Spleen (tissue), 11 donors: ENCODE data around the gene TMEM37. TPM values are rescaled to one million over a fixed set of nuclear protein-coding genes. Genes with fewer than 3 reads are reported as not detected.
"Not testable (repeated sequence)": the region's sequence is repeated elsewhere in the genome, so short reads cannot be mapped to it uniquely, and the experiment has no call there.

Source experiments
- DNase-seq: peaks from one replicate; pipeline ENCODE4 v3.0.0-alpha.2; 2020
- H3K27ac ChIP-seq, 8 donors: fragments of 200-600 bp; sonication (generic) in 7 of 8; 1 replicate in 4 of 8; 2 replicates in 4 of 8; pipeline versions ENCODE4 v1.5.0 to v1.8.0; 2016 to 2021; ENCODE audit warnings: inconsistent platforms in 4 of 8, mild to moderate bottlenecking in 4 of 8, moderate library complexity in 1 of 8
- H3K27me3 ChIP-seq, 7 donors: fragments of 200-600 bp; sonication (generic) in 6 of 7; replicated peaks in 1 of 7; 1 replicate in 4 of 7; 2 replicates in 3 of 7; pipeline versions ENCODE4 v1.5.0 to v1.8.0; 2016 to 2021; ENCODE audit warnings: inconsistent platforms in 3 of 7, mild to moderate bottlenecking in 1 of 7
- H3K36me3 ChIP-seq, 6 donors: fragments of 200-600 bp; sonication (generic) in 5 of 6; 1 replicate in 4 of 6; 2 replicates in 2 of 6; pipeline versions ENCODE4 v1.5.0 to v1.8.0; 2016 to 2021; ENCODE audit warnings: inconsistent platforms in 2 of 6
- H3K4me1 ChIP-seq, 6 donors: fragments of 200-600 bp; sonication (generic) in 5 of 6; 1 replicate in 3 of 6; 2 replicates in 3 of 6; pipeline versions ENCODE4 v1.5.0 to v1.8.0; 2016 to 2021; ENCODE audit warnings: inconsistent platforms in 3 of 6
- H3K4me3 ChIP-seq, 8 donors: fragments of 200-600 bp; sonication (generic) in 7 of 8; 1 replicate in 4 of 8; 2 replicates in 4 of 8; pipeline versions ENCODE4 v1.5.0 to v1.8.0; 2016 to 2021; ENCODE audit warnings: inconsistent platforms in 4 of 8, mild to moderate bottlenecking in 4 of 8, moderate library complexity in 2 of 8
- H3K9me3 ChIP-seq, 8 donors: fragments of 200-600 bp; sonication (generic) in 7 of 8; 1 replicate in 4 of 8; 2 replicates in 4 of 8; pipeline versions ENCODE4 v1.5.0 to v1.8.0; 2016 to 2021; ENCODE audit warnings: inconsistent platforms in 4 of 8
- POLR2A ChIP-seq, 3 donors: fragments of 450-650 bp; IDR thresholded peaks; one replicate each; pipeline ENCODE4 v1.5.1; 2017; ENCODE audit warnings: antibody characterized with exemption in 3 of 3, mild to moderate bottlenecking in 1 of 3
- POLR2AphosphoS5 ChIP-seq, 3 donors: sonication (generic); formaldehyde crosslinking; IDR thresholded peaks; one replicate each; pipeline ENCODE4 v1.5.1; 2017; ENCODE audit warnings: antibody characterized with exemption in 3 of 3
- WGBS, 5 donors: extraction: QIAGEN DNeasy Blood & Tissue Kit in 3 of 5; methylation state at CpG; one replicate each; pipeline versions ENCODE4 v1.1.5 to v1.1.7; 2013 to 2018; 5-methylcytosine and 5-hydroxymethylcytosine counted together
- intact Hi-C: fragments of 100-400 bp; cut with DNase I; formaldehyde crosslinking; loops from one replicate; pipeline ENCODE4 v1.15.0; 2023; ENCODE audit warnings: low total_unique reads
- polyA plus RNA-seq, 3 donors: library from polyadenylated mRNA; stranded (reverse); fragments of 200-250 nt; gene quantifications; one replicate each; pipeline ENCODE4 v1.2.1, GENCODE V29; 2013
- total RNA-seq, 7 donors: library from RNA; depleted of rRNA in 3 of 7; stranded (reverse); fragments of >200 nt in 3 of 7; fragmentation: NEBNext Ultra II Directional in 4 of 7; extraction: Animal tissue kit (Norgen Biotek cat#: 25700) in 4 of 7; gene quantifications; one replicate each; pipeline versions ENCODE4 v1.1.0 to v1.2.1, GENCODE V29; 2016 to 2021
- TF ChIP-seq, protein P1 (sequence below), 11 experiments: fragments of 200-600 bp in 7 of 11; fragments of 450-650 bp in 4 of 11; sonication (generic) in 4 of 11; IDR thresholded peaks in 8 of 11; conservative IDR thresholded peaks in 3 of 11; 1 replicate in 7 of 11; 2 replicates in 4 of 11; pipeline versions ENCODE4 v1.4.0 to v1.8.0; 2016 to 2021; ENCODE audit warnings: antibody characterized with exemption in 11 of 11, inconsistent platforms in 4 of 11, mild to moderate bottlenecking in 1 of 11
- donor health status: healthy with polysubstance abuse.
- donor health status: DM: no; HTN: no; CAD: no; lungs with moderate emphysema.
- donor health status: DM: no; HTN: no; CAD: no.
- donor health status: Bipolar disorder and iron deficiency.
- donor health status: healthy.
- donor health status: DM: no; HTN: no; CAD: no.
- donor health status: DM: yes; HTN: yes; CAD: no.

Gene TMEM37
- total and polyA plus RNA-seq, 10 donors = 5.9 to 53.2 (median 25.1) TPM

DNA sequence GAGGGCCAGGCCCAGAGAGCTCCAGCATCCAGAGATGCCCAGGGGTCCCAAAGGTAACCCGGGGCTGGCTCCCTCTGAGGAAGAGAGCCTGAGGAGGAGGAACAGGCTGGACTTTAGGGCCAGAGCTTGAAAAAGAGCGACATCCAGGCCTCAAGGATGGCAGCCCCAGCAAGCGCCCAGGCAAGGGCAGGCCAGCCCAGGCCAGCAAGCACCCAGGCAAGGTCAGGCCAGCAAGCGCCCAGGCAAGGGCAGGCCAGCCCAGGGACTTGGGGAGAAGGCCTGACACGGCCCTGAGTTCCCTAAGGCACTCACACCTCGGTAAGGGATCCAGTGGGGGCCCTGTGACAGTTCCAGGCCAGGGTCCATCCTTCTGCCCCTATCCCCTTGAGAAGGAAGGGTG lies 34.5 kb upstream of the TMEM37 start:
- H3K9me3 ChIP-seq = no peaks in the 10 kb centered on the region
- WGBS, 5 donors = 77 to 94% (median 84%) methylated on average over 5 to 6 of the region's 6 CpGs
- no peaks in the 10 kb centered on the region for H3K36me3 ChIP-seq
- peaks cover 0 to 8% (median 0%) of the 10 kb centered on the region in 7 donors for H3K27me3 ChIP-seq
- H3K4me3 ChIP-seq = no peak overlapping the region
- no peak for DNase-seq
- H3K4me1 ChIP-seq = no peaks in the 10 kb centered on the region
- H3K27ac ChIP-seq = no peak overlapping the region
- intact Hi-C loops = no loop called here
- TF ChIP-seq, protein P1, sequence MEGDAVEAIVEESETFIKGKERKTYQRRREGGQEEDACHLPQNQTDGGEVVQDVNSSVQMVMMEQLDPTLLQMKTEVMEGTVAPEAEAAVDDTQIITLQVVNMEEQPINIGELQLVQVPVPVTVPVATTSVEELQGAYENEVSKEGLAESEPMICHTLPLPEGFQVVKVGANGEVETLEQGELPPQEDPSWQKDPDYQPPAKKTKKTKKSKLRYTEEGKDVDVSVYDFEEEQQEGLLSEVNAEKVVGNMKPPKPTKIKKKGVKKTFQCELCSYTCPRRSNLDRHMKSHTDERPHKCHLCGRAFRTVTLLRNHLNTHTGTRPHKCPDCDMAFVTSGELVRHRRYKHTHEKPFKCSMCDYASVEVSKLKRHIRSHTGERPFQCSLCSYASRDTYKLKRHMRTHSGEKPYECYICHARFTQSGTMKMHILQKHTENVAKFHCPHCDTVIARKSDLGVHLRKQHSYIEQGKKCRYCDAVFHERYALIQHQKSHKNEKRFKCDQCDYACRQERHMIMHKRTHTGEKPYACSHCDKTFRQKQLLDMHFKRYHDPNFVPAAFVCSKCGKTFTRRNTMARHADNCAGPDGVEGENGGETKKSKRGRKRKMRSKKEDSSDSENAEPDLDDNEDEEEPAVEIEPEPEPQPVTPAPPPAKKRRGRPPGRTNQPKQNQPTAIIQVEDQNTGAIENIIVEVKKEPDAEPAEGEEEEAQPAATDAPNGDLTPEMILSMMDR (IDR thresholded peaks at IDR 0.05 in 8 of 11, conservative IDR thresholded peaks at IDR 0.05 in 3 of 11) = no peak

DNA sequence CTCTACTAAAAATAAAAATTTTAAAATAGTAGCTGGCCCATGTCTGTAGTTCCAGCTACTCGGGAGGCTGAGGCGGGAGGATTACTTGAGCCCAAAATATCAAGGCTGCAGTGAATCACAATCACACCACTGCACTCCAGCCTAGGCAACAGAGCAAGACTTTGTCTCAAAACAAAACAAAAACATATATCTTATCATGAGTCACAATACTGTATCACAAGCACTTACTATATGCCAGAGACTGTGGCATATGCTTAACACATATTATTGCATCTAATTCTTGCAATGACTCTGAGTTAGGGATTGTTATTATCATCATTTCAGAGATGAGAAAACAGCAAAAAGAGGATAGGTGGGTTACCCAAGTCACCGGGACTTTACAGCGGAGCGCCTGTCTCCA lies 29.5 kb upstream of the TMEM37 start:
- H3K9me3 ChIP-seq = no peaks in the 10 kb centered on the region
- no peaks in the 10 kb centered on the region for H3K36me3 ChIP-seq
- TF ChIP-seq, protein P1 (IDR thresholded peaks at IDR 0.05 in 8 of 11, conservative IDR thresholded peaks at IDR 0.05 in 3 of 11) = no peak
- no peak for TF ChIP-seq POLR2AphosphoS5 (IDR thresholded peaks at IDR 0.05)
- no peak for TF ChIP-seq POLR2A (IDR thresholded peaks at IDR 0.05)
- no peaks in the 10 kb centered on the region for H3K4me1 ChIP-seq
- H3K4me3 ChIP-seq = no peak overlapping the region
- intact Hi-C loops = no loop called here
- no peak for DNase-seq
- no peak overlapping the region for H3K27ac ChIP-seq
- 87 to 95% (median 92%) methylated on average over 5 of the region's 5 CpGs for WGBS, 5 donors
- peaks cover 0 to 8% (median 0%) of the 10 kb centered on the region in 7 donors for H3K27me3 ChIP-seq

DNA sequence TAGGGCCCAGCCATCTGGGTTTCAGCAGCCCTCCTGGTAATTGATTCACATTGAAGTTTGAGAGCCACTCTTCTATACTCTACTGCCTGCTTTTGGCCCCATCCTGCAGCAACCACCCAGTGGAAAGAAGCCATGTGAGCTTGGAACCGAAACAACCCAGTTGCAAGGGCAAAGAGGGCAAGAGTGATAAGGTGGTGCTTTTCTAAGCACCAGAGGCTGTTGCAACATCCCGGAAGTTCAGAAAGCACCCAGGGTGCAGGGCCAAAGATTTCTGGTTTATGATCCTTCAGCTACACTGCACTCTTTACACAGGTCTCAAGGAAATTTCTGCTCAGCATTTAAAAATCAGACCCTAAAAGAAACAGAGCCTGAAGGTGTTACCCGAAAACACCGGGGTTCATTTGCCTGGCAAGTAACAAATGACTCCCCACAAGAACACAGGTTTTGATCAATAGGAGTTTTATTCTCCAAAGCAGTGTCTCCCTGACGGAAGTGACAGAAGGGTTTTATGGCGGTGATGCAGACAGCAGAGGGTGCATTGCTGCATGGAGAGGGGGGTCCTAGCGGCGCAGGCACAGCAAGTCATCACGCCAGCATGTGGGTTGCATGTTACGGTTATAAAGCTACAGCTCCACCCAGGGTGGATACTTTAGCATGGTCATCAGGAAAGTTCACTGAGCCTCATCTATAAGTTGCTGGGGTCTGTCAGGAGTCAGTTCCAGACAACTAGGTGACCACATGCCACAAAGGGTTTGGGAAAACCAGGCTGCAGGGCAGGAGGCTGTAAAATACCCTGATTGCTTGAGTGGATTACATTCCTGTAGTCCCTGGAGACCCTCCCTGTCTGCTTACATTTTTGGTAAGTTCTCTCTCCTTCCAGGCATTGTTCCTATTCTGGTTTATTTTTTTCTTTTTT lies 28.8 kb upstream of the TMEM37 start:
- Histone ChIP-seq H3K4me3 (no peak overlapping the region), H3K27ac (no peak overlapping the region), H3K27me3 (peaks cover 0 to 8% (median 0%) of the 10 kb centered on the region in 7 donors), H3K4me1 (peaks cover 0 to under 1% (median 0%) of the 10 kb centered on the region in 6 donors), H3K36me3 (no peaks in the 10 kb centered on the region), H3K9me3 (no peaks in the 10 kb centered on the region)
- TF ChIP-seq, protein P1 (IDR thresholded peaks at IDR 0.05 in 8 of 11, conservative IDR thresholded peaks at IDR 0.05 in 3 of 11) = no peak
- TF ChIP-seq POLR2AphosphoS5 (IDR thresholded peaks at IDR 0.05) = no peak
- TF ChIP-seq POLR2A (IDR thresholded peaks at IDR 0.05) = no peak
- DNase-seq = no peak
- WGBS, 5 donors = 77 to 88% (median 83%) methylated on average over 10 of the region's 10 CpGs
- intact Hi-C loops = no loop called here

DNA sequence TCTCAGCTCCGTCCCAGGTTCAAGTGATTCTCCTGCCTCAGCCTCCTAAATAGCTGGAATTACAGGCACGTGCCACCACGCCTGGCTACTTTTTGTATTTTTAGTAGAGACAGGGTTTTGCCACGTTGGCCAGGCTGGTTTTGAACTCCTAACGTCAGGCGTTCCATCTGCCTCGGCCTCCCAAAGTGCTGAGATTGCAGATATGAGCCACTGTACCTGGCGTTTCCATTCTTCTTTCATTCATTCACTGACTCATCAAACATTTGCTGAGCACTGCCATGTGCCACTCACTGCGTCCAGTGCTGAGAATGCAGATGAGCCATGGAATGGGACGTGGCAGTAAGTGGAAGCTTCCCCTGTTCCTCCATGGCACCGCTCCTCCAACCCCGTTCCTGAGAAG lies 28.0 kb upstream of the TMEM37 start:
- H3K4me3 ChIP-seq, H3K4me1 ChIP-seq, H3K9me3 ChIP-seq, intact Hi-C loops, H3K27ac ChIP-seq, H3K36me3 ChIP-seq, DNase-seq, H3K27me3 ChIP-seq: not testable (repeated sequence)
- WGBS, 5 donors = 82 to 89% (median 85%) methylated on average over 12 of the region's 12 CpGs
